ENCODE results near the gene CCDC186. TPM values are rescaled to one million over a fixed set of nuclear protein-coding genes. Genes with fewer than 3 reads are reported as not detected.

The CCDC186 gene
- total RNA-seq, 2 donors from 2014 or later, result 22.6 to 40.4 TPM

DNA sequence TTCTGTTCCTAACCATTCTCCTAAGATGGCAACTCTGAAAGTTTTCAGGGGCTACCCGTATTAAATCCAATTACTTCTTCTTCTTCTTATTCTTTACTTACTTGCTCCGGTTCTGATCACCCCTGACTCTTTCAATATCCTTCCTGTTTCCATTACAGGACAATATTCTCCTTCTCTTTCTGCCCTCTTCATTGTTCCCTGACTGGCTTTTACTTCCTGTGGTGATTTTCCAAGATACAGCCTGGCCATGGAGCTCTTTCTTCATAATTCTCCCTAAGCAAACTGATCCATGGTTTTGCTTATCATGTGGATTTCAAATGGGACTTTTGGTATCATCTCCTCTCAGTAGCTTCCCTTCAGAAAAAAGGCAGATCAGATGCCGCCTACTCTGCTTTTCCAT, 35.4 kb downstream of the CCDC186 start:
- Histone ChIP-seq H3K27ac (no peak overlapping the region), H3K36me3 (no peaks in the 10 kb centered on the region), H3K9me3 (no peaks in the 10 kb centered on the region), H3K4me1 (replicated peaks) (no peaks in the 10 kb centered on the region), H3K4me3 (no peak overlapping the region), H3K27me3 (replicated peaks; ENCODE audit: insufficient read depth) (no peaks in the 10 kb centered on the region)
- WGBS, result 93% methylated on average over 3 of the region's 3 CpGs
- DNase-seq (ENCODE audit: low spot score), result no peak
- intact Hi-C loops (cut with DNase I), result no loop called here
- TF ChIP-seq POLR2AphosphoS5 (IDR thresholded peaks at IDR 0.05) (no peak), POLR2A (IDR thresholded peaks at IDR 0.05) (no peak)
- TF ChIP-seq, protein P1, sequence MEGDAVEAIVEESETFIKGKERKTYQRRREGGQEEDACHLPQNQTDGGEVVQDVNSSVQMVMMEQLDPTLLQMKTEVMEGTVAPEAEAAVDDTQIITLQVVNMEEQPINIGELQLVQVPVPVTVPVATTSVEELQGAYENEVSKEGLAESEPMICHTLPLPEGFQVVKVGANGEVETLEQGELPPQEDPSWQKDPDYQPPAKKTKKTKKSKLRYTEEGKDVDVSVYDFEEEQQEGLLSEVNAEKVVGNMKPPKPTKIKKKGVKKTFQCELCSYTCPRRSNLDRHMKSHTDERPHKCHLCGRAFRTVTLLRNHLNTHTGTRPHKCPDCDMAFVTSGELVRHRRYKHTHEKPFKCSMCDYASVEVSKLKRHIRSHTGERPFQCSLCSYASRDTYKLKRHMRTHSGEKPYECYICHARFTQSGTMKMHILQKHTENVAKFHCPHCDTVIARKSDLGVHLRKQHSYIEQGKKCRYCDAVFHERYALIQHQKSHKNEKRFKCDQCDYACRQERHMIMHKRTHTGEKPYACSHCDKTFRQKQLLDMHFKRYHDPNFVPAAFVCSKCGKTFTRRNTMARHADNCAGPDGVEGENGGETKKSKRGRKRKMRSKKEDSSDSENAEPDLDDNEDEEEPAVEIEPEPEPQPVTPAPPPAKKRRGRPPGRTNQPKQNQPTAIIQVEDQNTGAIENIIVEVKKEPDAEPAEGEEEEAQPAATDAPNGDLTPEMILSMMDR (IDR thresholded peaks at IDR 0.05), result no peak

DNA sequence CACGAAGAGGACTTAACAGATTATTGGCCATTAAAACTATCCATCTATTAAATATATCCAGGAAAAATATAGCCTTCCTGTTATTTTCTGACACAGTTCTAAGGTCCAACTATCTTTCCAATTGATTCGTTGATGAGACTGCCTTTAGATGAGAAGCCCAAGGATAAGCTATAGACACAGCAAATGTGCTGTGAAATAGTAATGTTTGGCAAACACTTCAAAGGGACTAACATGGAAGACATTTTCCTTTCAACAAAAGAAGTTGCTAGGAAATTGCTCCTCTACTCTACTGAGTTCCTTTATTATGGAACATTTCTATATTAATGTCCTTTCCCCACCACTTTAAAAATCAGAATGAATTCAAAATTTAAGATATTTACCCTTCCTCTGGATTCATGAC, 38.5 kb downstream of the CCDC186 start:
- TF ChIP-seq POLR2A (IDR thresholded peaks at IDR 0.05), result no peak
- TF ChIP-seq, protein P1 (IDR thresholded peaks at IDR 0.05), result no peak
- no peak for TF ChIP-seq POLR2AphosphoS5 (IDR thresholded peaks at IDR 0.05)
- no peak for DNase-seq (ENCODE audit: low spot score)
- Histone ChIP-seq H3K27me3 (replicated peaks; ENCODE audit: insufficient read depth) (no peaks in the 10 kb centered on the region), H3K27ac (no peak overlapping the region), H3K9me3 (no peaks in the 10 kb centered on the region), H3K36me3 (no peaks in the 10 kb centered on the region), H3K4me3 (no peak overlapping the region), H3K4me1 (replicated peaks) (no peaks in the 10 kb centered on the region)
- 53% methylated on average over 2 of the region's 2 CpGs for WGBS
- intact Hi-C loops (cut with DNase I), result no loop called here

DNA sequence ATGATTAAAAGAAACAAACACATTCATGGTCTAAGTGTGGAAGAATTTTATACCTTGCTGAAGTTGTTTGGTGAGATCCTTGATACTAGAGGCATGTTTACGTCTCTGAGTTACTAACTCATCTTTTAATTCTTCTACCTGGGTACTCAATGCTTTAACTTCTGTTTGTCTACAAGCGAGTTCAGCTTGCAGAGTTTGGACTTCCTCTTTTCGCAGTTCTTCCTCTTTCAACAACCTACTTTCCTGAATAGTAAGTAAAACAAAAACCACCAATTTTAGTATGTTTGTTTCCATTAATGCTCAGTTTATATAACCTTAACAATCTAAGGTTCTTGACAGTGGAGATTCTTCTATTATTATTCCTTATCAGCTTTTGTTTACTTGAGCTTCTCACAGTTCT, 42.9 kb downstream of the CCDC186 start:
- Histone ChIP-seq H3K4me1 (replicated peaks) (no peaks in the 10 kb centered on the region), H3K9me3 (no peaks in the 10 kb centered on the region), H3K27ac (no peak overlapping the region), H3K36me3 (no peaks in the 10 kb centered on the region), H3K27me3 (replicated peaks; ENCODE audit: insufficient read depth) (no peaks in the 10 kb centered on the region), H3K4me3 (no peak overlapping the region)
- DNase-seq (ENCODE audit: low spot score), result no peak
- intact Hi-C loops (cut with DNase I), result no loop called here
- TF ChIP-seq POLR2A (IDR thresholded peaks at IDR 0.05) (no peak), POLR2AphosphoS5 (IDR thresholded peaks at IDR 0.05) (no peak)
- TF ChIP-seq, protein P1 (IDR thresholded peaks at IDR 0.05), result no peak
- WGBS, result 80% methylated on average over 3 of the region's 3 CpGs

DNA sequence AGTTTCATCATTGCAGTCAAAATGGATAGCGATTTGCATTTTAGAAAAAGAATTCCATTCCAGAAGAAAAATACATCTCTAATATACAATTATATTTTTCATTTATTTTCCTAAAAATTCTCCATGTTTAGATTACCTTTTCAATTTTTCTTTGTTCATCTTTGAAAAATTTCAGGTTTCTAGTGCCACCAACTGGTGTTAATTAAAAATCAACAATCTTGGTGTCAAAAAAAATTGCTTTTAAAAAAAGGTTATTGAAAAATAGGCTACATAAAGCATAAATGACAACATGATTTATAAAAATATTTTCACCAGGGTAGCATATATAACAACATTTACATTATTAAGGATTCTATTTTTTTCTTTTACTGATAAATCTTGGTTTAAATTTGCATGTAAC, 53.0 kb downstream of the CCDC186 start:
- H3K9me3 ChIP-seq, result no peaks in the 10 kb centered on the region
- H3K36me3 ChIP-seq, result peaks cover 0 to 3% of the 10 kb centered on the region in 2 donors
- H3K27ac ChIP-seq, result no peak overlapping the region
- H3K27me3 ChIP-seq (replicated peaks; ENCODE audit: insufficient read depth), result no peaks in the 10 kb centered on the region
- intact Hi-C loops (cut with DNase I), result no loop called here
- no peaks in the 10 kb centered on the region for H3K4me1 ChIP-seq (replicated peaks)
- TF ChIP-seq, protein P1 (IDR thresholded peaks at IDR 0.05), result no peak
- TF ChIP-seq POLR2AphosphoS5 (IDR thresholded peaks at IDR 0.05) (no peak), POLR2A (IDR thresholded peaks at IDR 0.05) (no peak)
- DNase-seq (ENCODE audit: low spot score), result no peak
- H3K4me3 ChIP-seq, result no peak overlapping the region
- 98% methylated on average over 1 of the region's 1 CpG for WGBS

DNA sequence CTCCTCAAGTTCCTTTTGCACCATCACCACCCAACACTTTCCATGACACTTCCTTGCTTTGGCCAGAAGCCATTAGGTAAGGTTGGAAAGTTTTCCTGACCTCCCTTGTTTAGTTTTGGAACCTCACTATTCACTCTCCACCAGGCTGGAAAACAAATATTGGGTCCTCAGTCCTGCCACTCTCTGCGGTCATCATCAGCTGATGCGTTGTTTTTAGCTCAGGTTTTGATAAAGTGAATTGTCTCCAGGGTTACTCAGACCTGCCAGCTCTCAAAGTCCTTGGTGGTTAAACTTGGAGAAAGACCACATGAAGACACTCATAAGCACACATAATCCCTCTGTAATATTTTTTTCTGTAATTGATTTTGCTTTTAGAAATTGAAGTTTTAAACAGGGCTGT, 55.5 kb downstream of the CCDC186 start:
- no peak for TF ChIP-seq POLR2A (IDR thresholded peaks at IDR 0.05)
- TF ChIP-seq, protein P1 (IDR thresholded peaks at IDR 0.05), result no peak
- TF ChIP-seq POLR2AphosphoS5 (IDR thresholded peaks at IDR 0.05), result no peak
- H3K4me1 ChIP-seq (replicated peaks), result no peaks in the 10 kb centered on the region
- H3K27me3 ChIP-seq (replicated peaks; ENCODE audit: insufficient read depth), result no peaks in the 10 kb centered on the region
- intact Hi-C loops (cut with DNase I), result no loop called here
- no peak overlapping the region for H3K4me3 ChIP-seq
- 93% methylated on average over 2 of the region's 2 CpGs for WGBS
- no peak for DNase-seq (ENCODE audit: low spot score)
- no peak overlapping the region for H3K27ac ChIP-seq
- H3K9me3 ChIP-seq, result no peaks in the 10 kb centered on the region
- no peaks in the 10 kb centered on the region for H3K36me3 ChIP-seq
